Measurements from ENCODE around the gene TSHZ2. TPM values are rescaled to one million over a fixed set of nuclear protein-coding genes. Genes with fewer than 3 reads are reported as not detected.

Gene TSHZ2
- total RNA-seq, 1 donor from 2014 or later = 0.77 TPM

DNA sequence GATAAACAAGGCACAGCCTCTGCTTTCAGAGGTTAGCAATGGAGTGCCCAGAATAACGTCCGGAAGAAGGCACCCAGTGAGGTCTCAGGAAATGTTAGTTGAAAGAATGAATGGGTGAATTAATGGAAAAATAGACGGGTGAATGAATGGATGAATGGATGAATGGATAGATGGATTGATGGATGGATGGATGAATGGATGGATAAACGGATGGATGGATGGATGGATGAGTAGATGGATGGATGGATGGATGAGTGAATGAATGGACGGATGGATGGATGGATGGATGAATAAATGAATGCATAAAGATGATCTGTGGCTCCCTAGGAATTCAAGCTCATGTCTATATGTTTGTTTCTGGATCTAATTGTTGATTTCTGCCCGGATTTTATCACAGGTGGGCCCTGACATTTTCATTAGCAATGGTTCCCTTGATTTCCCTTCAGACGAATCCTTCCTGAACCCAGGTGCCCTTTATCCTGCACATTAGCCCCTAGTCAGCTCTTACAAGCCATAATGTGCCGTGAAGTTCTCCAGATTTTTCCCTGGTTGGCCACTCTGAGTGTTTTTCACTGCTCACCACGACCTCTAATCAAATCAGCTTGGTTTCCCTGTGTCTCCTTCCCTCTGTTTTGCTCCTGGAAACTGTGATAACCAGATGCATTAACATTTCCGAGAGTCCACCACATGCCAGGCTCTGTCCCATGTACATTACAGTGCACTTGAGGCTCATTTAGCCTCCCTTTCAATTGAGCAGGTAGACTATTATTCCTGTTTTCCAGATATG is 22.2 kb downstream of the TSHZ2 start:
- DNase-seq (ENCODE audit: low read depth in 2 of 2) = no peak

GRCh38 chr20:52996130-52996529 is 24.0 kb downstream of the TSHZ2 start:
- DNase-seq (ENCODE audit: low read depth in 2 of 2) = no peak

GRCh38 chr20:52996658-52997057 is 24.5 kb downstream of the TSHZ2 start:
- no peak for DNase-seq (ENCODE audit: low read depth in 2 of 2)

DNA sequence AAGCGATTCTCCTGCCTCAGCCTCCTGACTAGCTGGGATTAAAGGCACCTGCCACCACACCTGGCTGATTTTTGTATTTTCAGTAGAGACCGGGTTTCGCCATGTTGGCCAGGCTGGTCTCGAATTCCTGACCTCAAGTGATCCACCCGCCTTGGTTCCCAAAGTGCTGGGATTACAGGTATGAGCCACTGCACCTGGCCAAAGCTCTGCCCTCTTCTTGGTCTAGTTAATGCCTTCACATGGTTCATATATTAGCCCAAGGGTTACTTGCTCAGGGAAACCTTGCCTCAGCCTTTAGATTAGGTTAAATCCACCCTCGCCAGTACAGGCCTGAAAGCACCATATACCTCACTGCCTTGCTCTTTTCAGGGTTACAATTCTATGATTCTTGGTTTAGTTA is 26.1 kb downstream of the TSHZ2 start:
- DNase-seq (ENCODE audit: low read depth in 2 of 2) = no peak

DNA sequence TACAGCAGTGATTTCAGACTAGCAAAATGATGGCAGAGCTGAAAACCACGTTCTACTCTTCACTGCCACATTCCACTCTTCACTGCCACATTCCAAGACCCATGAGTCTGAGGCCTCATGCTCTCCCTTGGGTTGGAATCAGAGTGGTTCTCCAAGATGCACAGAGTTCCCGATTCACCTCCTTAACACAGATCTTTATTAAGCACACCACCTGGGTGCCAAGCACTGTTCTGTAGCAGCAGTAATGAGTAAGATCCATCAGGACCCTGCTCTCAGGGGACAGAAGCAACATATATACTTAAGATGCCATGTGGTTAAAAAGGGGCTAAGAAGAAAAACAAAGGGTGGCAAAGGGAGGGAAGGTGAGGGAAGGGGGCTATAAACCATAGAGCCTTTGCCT is 26.9 kb downstream of the TSHZ2 start:
- no peak for DNase-seq (ENCODE audit: low read depth in 2 of 2)

- DNase-seq (ENCODE audit: low read depth in 2 of 2) = no peak
Measured at GRCh38 chr20:53001498-53002301, 29.5 kb downstream of the TSHZ2 start.

GRCh38 chr20:53002786-53003185 is 30.6 kb downstream of the TSHZ2 start:
- DNase-seq (ENCODE audit: low read depth in 2 of 2) = no peak

DNA sequence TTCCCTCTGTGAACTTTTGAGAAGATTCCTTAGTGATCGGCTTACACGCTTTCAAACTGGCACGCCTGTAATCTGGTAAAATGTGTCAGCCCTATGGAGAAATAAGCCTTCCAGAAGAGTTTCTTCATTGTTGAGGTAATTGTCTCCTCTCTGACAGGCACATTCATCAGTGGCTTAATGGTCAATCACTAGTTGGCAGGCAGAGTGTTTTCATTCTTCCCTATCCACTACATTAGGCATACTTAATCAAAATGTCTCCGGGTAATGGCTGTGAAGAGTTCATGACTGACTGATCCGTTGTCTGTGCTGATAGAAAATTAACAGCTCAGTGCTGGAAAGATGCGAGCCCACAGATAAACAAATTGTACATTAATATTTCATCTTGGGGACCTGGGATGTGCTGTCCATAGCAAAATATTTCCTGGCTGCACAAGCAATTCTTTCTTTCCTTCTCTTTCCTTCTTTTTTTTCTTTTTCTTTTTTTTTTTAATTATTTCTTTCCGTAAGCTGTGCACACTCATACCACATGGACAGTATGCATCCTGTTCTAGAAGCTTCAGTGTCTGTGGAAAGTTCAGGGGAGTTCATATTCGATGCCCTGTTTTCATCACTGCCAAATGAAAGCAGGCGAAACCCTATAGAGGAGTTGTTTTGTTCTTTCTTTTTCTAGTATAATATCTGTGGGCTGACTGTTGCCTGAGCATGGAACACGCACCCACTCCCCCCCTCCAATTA is 31.4 kb downstream of the TSHZ2 start:
- DNase-seq (ENCODE audit: low read depth in 2 of 2) = peak in 1 of 2 donors; percentile 48

GRCh38 chr20:53004267-53004813 is 32.2 kb downstream of the TSHZ2 start:
- DNase-seq (ENCODE audit: low read depth in 2 of 2) = no peak

DNA sequence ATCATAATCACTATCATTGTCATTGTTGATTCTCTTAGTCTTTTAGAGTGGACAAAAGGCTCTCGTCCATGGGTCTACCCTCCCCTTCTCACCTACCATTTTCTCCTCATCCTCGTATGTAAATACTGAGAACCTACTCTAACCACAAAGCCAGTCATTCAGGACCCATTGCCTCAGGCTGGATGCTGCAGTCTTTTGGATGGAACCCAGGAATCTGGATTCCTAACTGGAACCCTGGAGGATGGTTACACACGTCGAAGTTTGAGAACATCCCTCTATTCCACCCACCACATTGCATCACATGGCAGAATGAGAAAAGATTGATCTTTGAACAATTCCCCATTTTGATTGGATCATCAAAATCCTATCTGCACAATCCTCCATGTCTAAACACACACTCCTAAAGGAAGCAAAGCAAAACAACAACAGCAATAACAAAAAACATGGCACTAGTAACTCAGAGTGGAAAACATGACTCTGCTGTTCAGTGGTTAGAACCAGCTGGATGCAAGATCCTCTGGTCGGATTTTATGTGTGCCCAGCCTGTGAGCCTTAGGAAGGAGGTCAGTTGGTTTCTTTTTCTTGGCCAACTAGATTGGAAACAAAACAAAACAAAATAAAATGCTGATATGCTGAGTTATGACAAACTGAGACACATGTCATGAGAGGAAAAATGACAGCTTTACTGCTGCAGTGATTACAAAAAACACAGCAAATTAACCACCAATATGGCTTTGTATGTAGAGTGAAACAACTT is 38.0 kb downstream of the TSHZ2 start:
- DNase-seq (ENCODE audit: low read depth in 2 of 2) = peak in 1 of 2 donors; percentile 64

DNA sequence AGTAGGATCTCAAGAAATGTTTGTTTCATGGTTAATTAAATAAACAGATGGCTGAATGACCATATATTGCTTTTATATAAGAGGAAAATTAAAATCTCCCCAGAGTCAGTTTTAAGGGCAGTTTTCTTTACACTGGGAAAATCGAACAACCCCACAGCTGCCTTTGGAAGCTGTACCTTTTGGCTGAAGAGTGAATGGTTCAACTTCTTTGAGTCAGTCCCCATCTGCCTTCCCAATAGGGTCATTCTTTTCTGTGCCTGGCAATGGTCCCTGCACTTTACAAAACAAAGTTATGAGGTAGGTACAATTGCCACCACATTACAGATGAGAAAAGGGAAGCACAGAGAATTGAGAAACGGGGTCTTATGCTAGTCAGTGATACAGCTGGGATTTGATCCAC is 39.5 kb downstream of the TSHZ2 start:
- no peak for DNase-seq (ENCODE audit: low read depth in 2 of 2)

DNA sequence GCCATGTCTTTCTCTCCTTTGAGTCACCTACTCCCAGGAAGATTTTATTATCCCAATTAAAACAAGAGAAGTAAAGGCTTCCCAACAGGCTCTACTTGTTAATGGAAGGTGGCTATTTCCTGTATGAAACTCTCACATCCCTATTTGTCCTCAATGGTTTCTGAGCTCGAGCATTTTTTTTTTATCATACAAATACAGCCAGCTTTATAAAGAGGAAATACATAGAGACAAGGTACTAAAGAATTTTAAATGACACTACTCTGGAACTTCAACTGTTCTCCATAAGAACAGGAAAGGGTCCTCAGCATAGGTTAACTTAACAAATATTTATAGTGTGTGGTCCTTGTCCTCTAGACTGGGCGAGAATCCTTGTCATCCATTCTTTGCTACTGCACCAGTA is 41.0 kb downstream of the TSHZ2 start:
- no peak for DNase-seq (ENCODE audit: low read depth in 2 of 2)

- no peak for DNase-seq (ENCODE audit: low read depth in 2 of 2)
Measured at GRCh38 chr20:53013847-53014246, 41.7 kb downstream of the TSHZ2 start.

GRCh38 chr20:53016071-53016470 is 43.9 kb downstream of the TSHZ2 start:
- DNase-seq (ENCODE audit: low read depth in 2 of 2) = no peak

DNA sequence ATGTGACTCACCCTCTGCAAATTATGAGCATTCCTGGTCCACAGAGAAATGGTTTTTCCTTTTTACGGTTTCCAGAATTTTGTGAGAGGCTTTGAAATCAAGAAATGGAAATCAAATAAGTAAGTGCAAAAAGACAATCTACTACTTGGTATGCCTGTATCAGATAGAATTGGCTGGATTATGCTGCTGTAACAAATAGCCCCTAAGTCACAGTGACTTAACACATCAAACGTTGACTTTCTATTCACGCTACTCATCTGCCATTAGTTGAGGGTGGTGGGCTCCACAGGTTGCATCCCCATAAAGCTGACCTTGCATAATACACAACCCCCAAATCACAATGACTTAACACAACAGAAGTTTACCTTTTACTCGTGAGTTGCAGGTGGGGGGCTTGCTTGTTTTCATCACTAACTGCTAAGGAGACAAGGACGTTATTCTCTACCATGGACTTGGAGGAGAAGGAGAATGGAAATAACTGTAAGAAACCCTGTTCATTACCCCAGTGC is 44.4 kb downstream of the TSHZ2 start:
- DNase-seq (ENCODE audit: low read depth in 2 of 2) = no peak

DNA sequence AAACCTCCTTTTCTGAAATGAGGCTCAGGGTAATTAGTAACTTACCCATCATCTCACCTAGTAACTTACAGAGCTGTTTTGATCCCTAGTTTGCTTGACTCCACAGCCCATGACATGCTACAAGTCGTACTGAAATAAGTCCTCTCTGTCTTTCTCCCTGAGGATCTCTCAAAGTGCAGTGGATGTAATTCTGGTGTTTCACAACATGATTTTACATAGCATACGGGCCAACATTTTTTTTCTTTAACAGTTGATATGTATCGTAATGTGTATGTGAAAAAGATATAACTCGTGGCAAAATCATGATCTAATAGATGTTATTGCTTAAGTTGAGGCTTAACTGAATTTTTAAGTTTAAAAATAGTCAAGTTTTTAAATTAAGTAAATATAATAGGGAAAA is 45.0 kb downstream of the TSHZ2 start:
- DNase-seq (ENCODE audit: low read depth in 2 of 2) = no peak

DNA sequence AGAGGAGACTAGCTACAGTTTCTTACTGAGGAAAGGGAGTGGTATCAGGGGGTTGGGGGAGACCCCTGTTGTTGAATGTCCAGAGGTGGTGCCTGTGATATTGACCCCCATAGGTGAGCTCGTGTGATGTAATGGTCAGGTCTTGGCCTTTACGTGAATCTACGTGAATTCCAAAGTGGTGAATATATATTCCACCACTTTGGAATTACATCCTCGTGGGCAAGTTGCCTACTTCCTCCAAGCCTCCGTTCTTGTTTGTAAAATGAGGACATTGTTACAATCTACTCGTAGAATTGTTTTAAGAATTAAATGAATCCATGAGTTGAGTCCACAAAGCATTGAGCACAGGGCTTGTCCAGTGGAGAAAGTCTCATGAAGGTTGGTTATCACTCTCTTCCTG is 47.3 kb downstream of the TSHZ2 start:
- no peak for DNase-seq (ENCODE audit: low read depth in 2 of 2)

- no peak for DNase-seq (ENCODE audit: low read depth in 2 of 2)
Measured at GRCh38 chr20:53020376-53020775, 48.2 kb downstream of the TSHZ2 start.

GRCh38 chr20:53020834-53021233 is 48.7 kb downstream of the TSHZ2 start:
- peak in 1 of 2 donors; percentile 2 for DNase-seq (ENCODE audit: low read depth in 2 of 2)

- no peak for DNase-seq (ENCODE audit: low read depth in 2 of 2)
Measured at GRCh38 chr20:53021934-53022333, 49.8 kb downstream of the TSHZ2 start.

Data from dermis microvascular lymphatic vessel endothelial cell (primary cell).